Heart right ventricle (tissue), 16 donors: ENCODE measurements around the gene HOXD9. TPM values are rescaled to one million over a fixed set of nuclear protein-coding genes. Genes with fewer than 3 reads are reported as not detected.

Experiments used
- ATAC-seq, 8 donors: fragments of 200-7000 bp; cut with Tn5 transposase; one replicate each; pipeline ENCODE4 v1.9.1; 2020; ENCODE audit warnings: mild to moderate bottlenecking in 8 of 8, moderate library complexity in 8 of 8, moderate number of reproducible peaks in 1 of 8
- DNase-seq, 2 donors: peaks; one replicate each; pipeline ENCODE4 v3.0.0-alpha.2; 2020
- H3K27ac ChIP-seq, 10 donors: fragments of 200-600 bp; sonication (generic) in 2 of 10; one replicate each; pipeline versions ENCODE4 v1.5.0 to v1.8.0; 2020 to 2022; ENCODE audit warnings: mild to moderate bottlenecking in 3 of 10
- H3K27me3 ChIP-seq, 7 donors: fragments of 200-600 bp; one replicate each; pipeline ENCODE4 v1.8.0; 2021 to 2022; ENCODE audit warnings: mild to moderate bottlenecking in 2 of 7
- H3K36me3 ChIP-seq, 9 donors: fragments of 200-600 bp; sonication (generic) in 1 of 9; one replicate each; pipeline versions ENCODE4 v1.5.0 to v1.8.0; 2020 to 2022; ENCODE audit warnings: mild to moderate bottlenecking in 2 of 9
- H3K4me1 ChIP-seq, 9 donors: fragments of 200-600 bp; sonication (generic) in 1 of 9; one replicate each; pipeline versions ENCODE4 v1.5.0 to v1.8.0; 2020 to 2022; ENCODE audit warnings: mild to moderate bottlenecking in 4 of 9
- H3K4me3 ChIP-seq, 10 donors: fragments of 200-600 bp; sonication (generic) in 2 of 10; one replicate each; pipeline versions ENCODE4 v1.5.0 to v1.8.0; 2020 to 2022; ENCODE audit warnings: mild to moderate bottlenecking in 7 of 10, moderate library complexity in 2 of 10
- H3K9me3 ChIP-seq, 11 donors: fragments of 200-600 bp in 10 of 11; sonication (generic) in 2 of 11; one replicate each; pipeline versions ENCODE4 v1.5.0 to v1.8.0; 2013 to 2022; ENCODE audit warnings: mild to moderate bottlenecking in 2 of 11, control low read depth in 1 of 11, moderate library complexity in 1 of 11
- CTCF ChIP-seq, 9 donors: fragments of 200-600 bp; sonication (generic) in 2 of 9; IDR thresholded peaks; one replicate each; pipeline versions ENCODE4 v1.5.0 to v1.8.0; 2021 to 2022; ENCODE audit warnings: antibody characterized with exemption in 9 of 9, mild to moderate bottlenecking in 5 of 9, moderate library complexity in 1 of 9
- WGBS, 2 donors: extraction: QIAGEN DNeasy Blood & Tissue Kit; methylation state at CpG; one replicate each; pipeline ENCODE4 v1.1.7; 2013; ENCODE audit warnings: inconsistent platforms in 1 of 2; 5-methylcytosine and 5-hydroxymethylcytosine counted together
- intact Hi-C, 10 donors: fragments of 100-400 bp; cut with DNase I; formaldehyde crosslinking; loops; one replicate each; pipeline versions ENCODE4 v1.11.1 to v1.14.2; 2022
- polyA plus RNA-seq, 2 donors: library from polyadenylated mRNA; stranded (reverse); fragments of 200-250 nt; gene quantifications; one replicate each; pipeline ENCODE4 v1.2.3, GENCODE V29; 2013
- total RNA-seq, 10 donors: library from RNA; stranded (reverse); fragmentation: NEBNext Ultra II Directional in 3 of 10; extraction: Animal tissue kit (Norgen Biotek cat#: 25700) in 3 of 10; gene quantifications; one replicate each; pipeline versions ENCODE4 v1.2.1 to v1.2.4, GENCODE V29; 2021 to 2023
- donor health status: Arrhythmogenic right ventricular cardiomyopathy.
- donor health status: ischemic (EF 13 %, LVEDD 7.1; RV severe dilation, severe dysfunction).
- donor health status: healthy with polysubstance abuse.
- donor health status: DM: no; HTN: yes; CAD: no.
- donor health status: DM: no; HTN: no; CAD: no.
- donor health status: ischemic (EF 25% LVEDD 6.9; RV normal size, moderate dysfunction).
- donor health status: ischemic (EF 25% LVEDD 5.7; RV mildly dilated, moderate dysfunction).
- donor health status: healthy.
- donor health status: DM: yes; HTN: yes; CAD: no.
- donor health status: Ischemic cardiomyopathy.
- donor health status: ischemic (EF 35%, LVEDD 5.7; RV mildly dilated, moderate dysfunction).
- donor health status: nonischemic (EF 11% LVEDD 7.7; RV severe dilation, severe dysfunction).
- donor health status: DM: yes; HTN: yes; CAD: no.
- donor health status: PGD.
- donor health status: ischemic (EF 29% LVEDD 5.4; RV normal size, mild dysfunction).
- donor health status: nonischemic (EF 23%, LVEDD 6.1; RV moderate dilation, normal function).

The HOXD9 gene
- total and polyA plus RNA-seq, 12 donors: 0.15 to 0.29 (median 0.22) TPM; not detected in 8

- intact Hi-C loops: no loop called here
- Histone ChIP-seq H3K27me3 (peaks cover 74 to 99% (median 98%) of the 10 kb centered on the region in 7 donors), H3K4me1 (peaks cover 0 to 22% (median 5%) of the 10 kb centered on the region in 9 donors)
These were observed 10.6 kb upstream of the HOXD9 start for GRCh38 chr2:176111846-176112374.

GRCh38 chr2:176112375-176113302, 9.9 kb upstream of the HOXD9 start:
- ATAC-seq (no peak), DNase-seq (no peak)
- 3 to 9% methylated on average over 40 of the region's 40 CpGs for WGBS, 2 donors
- intact Hi-C loops: no loop called here
- no peaks in the 10 kb centered on the region for H3K36me3 ChIP-seq
- no peak overlapping the region for H3K4me3 ChIP-seq
- peaks cover 0 to 18% (median 2%) of the 10 kb centered on the region in 9 donors for H3K4me1 ChIP-seq
- no peak overlapping the region for H3K27ac ChIP-seq
- H3K9me3 ChIP-seq: no peaks in the 10 kb centered on the region
- H3K27me3 ChIP-seq: peaks cover 76 to 100% (median 100%) of the 10 kb centered on the region in 7 donors
- no peak for TF ChIP-seq CTCF (IDR thresholded peaks at IDR 0.05)

More at GRCh38 chr2:176111846-176112374, 10.6 kb upstream of the HOXD9 start:
- Histone ChIP-seq H3K27ac (no peak overlapping the region), H3K9me3 (no peaks in the 10 kb centered on the region), H3K36me3 (no peaks in the 10 kb centered on the region), H3K4me3 (no peak overlapping the region)
- DNase-seq: no peak
- 4% methylated on average over 29 of the region's 29 CpGs for WGBS, 2 donors
- no peak for ATAC-seq
- TF ChIP-seq CTCF (IDR thresholded peaks at IDR 0.05): no peak

GRCh38 chr2:176114120-176114929, 8.2 kb upstream of the HOXD9 start:
- H3K36me3 ChIP-seq: no peaks in the 10 kb centered on the region
- no peak for ATAC-seq
- no peak overlapping the region for H3K27ac ChIP-seq
- no peak for TF ChIP-seq CTCF (IDR thresholded peaks at IDR 0.05)
- H3K4me1 ChIP-seq: peaks cover 0 to 5% (median 0%) of the 10 kb centered on the region in 9 donors
- peaks cover 68 to 100% (median 100%) of the 10 kb centered on the region in 7 donors for H3K27me3 ChIP-seq
- 7 to 11% methylated on average over 26 of the region's 26 CpGs for WGBS, 2 donors
- DNase-seq: no peak
- intact Hi-C loops: no loop called here
- H3K4me3 ChIP-seq: no peak overlapping the region
- no peaks in the 10 kb centered on the region for H3K9me3 ChIP-seq
